Muscle layer of colon (tissue), 2 donors: ENCODE data around the gene PCNT.

Source experiments
- H3K27ac ChIP-seq: one replicate; pipeline ENCODE4 v1.7.0; 2013; ENCODE audit warnings: low read depth, mild to moderate bottlenecking, low read length, moderate library complexity
- H3K27me3 ChIP-seq, 2 donors: one replicate each; pipeline ENCODE4 v1.7.0; 2013; ENCODE audit warnings: low read length in 2 of 2, mild to moderate bottlenecking in 2 of 2; ENCODE audit not compliant: insufficient read depth in 2 of 2, control insufficient read depth in 1 of 2
- H3K36me3 ChIP-seq: one replicate; pipeline ENCODE4 v1.7.0; 2013; ENCODE audit warnings: mild to moderate bottlenecking, low read length; ENCODE audit not compliant: insufficient read depth
- H3K4me1 ChIP-seq: one replicate; pipeline ENCODE4 v1.7.0; 2013; ENCODE audit warnings: mild to moderate bottlenecking, low read length; ENCODE audit not compliant: insufficient read depth
- H3K4me3 ChIP-seq, 2 donors: one replicate each; pipeline ENCODE4 v1.7.0; 2013; ENCODE audit warnings: low read length in 2 of 2, low read depth in 1 of 2, mild to moderate bottlenecking in 1 of 2, moderate library complexity in 1 of 2
- H3K9ac ChIP-seq: one replicate; pipeline ENCODE4 v1.7.0; 2013; ENCODE audit warnings: low read length
- H3K9me3 ChIP-seq: one replicate; pipeline ENCODE4 v1.7.0; 2013; ENCODE audit warnings: mild to moderate bottlenecking, low read length
- donor health status: abdominal sarcoma.
- donor health status: Adenocarcinoma of cecum.

PCNT gene

DNA sequence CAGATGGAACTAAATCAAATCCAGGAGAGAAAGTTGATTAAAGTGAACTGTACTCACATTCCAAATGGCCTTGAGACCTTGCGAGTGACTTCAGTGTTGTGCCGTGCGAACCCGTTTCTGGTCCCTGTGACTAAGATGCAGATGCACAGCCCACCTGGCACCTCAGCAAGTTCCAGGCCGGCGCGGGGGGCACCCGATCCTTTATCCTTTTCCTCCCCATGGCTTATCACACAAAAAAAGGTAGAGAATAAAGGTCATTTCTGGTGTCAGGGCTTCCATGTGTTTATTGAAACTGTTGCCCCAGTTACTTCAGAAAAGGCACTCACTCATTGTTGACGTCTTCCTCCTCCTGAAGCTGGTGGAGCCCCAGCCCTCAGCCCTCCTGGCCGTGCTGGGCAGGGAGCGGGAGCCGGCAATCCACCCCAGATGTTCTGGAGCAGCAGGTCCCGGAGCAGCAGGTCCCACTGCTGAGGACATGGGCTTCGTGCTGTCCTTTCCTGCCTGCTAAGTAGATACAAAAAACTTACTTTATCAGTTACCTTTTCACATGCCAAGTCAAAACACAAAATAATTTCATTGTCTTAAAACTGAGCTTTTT, 53.0 kb downstream of the PCNT start:
- no peak overlapping the region for H3K9ac ChIP-seq
- H3K4me3 ChIP-seq: no peak overlapping the region
- H3K36me3 ChIP-seq: no peaks in the 10 kb centered on the region
- no peak overlapping the region for H3K27ac ChIP-seq
- H3K27me3 ChIP-seq: no peaks in the 10 kb centered on the region
- no peaks in the 10 kb centered on the region for H3K9me3 ChIP-seq
- H3K4me1 ChIP-seq: no peaks in the 10 kb centered on the region

GRCh38 chr21:46377789-46378188, 53.8 kb downstream of the PCNT start:
- Histone ChIP-seq H3K4me1 (no peaks in the 10 kb centered on the region), H3K9me3 (no peaks in the 10 kb centered on the region), H3K36me3 (no peaks in the 10 kb centered on the region), H3K27me3 (no peaks in the 10 kb centered on the region), H3K9ac (no peak overlapping the region), H3K27ac (no peak overlapping the region), H3K4me3 (no peak overlapping the region)

- Histone ChIP-seq H3K36me3 (no peaks in the 10 kb centered on the region), H3K4me1 (no peaks in the 10 kb centered on the region), H3K27me3 (no peaks in the 10 kb centered on the region), H3K4me3 (no peak overlapping the region), H3K27ac (no peak overlapping the region), H3K9me3 (no peaks in the 10 kb centered on the region), H3K9ac (no peak overlapping the region)
Observed at GRCh38 chr21:46379105-46379504, 55.1 kb downstream of the PCNT start.

DNA sequence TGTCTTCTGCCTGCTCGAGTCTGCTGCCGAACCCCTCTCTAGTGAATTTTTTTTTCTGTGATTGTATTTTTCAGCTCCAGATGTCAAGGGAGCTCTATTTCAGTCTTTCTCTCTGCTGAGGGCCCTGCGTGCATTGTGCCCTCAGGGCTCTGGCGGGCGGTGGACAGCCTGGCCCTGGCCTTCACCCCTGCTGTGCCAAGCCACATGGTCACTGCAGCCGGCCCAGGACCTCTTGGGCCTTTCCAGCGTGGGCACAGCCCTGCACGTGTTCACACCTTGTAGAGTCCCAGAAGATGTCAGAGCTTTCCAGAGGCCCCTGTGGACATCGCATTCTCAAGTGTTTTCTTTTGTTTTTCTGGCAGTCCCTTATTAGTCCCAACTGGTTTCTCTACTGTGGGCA, 55.7 kb downstream of the PCNT start:
- Histone ChIP-seq H3K27ac (no peak overlapping the region), H3K9ac (no peak overlapping the region), H3K4me1 (no peaks in the 10 kb centered on the region), H3K4me3 (no peak overlapping the region), H3K36me3 (no peaks in the 10 kb centered on the region), H3K27me3 (no peaks in the 10 kb centered on the region), H3K9me3 (no peaks in the 10 kb centered on the region)

DNA sequence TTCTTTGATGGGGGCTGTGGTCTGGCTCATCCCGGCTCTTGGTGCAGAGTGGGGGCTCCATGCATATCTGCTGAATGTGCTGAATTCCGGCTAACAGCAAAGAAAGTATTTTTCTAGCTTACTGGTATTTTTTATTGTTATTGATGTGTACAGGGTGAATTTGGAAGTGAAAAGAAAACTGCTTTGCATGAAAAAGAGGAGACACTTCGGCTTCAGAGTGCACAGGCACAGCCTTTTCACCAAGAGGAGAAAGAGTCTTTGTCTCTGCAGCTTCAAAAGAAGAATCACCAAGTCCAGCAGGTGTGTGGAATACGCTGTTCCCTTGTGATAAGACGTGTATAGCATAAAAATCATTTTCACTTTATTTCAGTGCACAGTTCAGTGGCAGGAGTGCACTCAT, 57.6 kb downstream of the PCNT start:
- peaks cover 8% of the 10 kb centered on the region for H3K36me3 ChIP-seq
- H3K9ac ChIP-seq: no peak overlapping the region
- H3K9me3 ChIP-seq: no peaks in the 10 kb centered on the region
- no peak overlapping the region for H3K4me3 ChIP-seq
- no peaks in the 10 kb centered on the region for H3K4me1 ChIP-seq
- H3K27ac ChIP-seq: no peak overlapping the region
- H3K27me3 ChIP-seq: no peaks in the 10 kb centered on the region

- Histone ChIP-seq H3K27me3 (no peaks in the 10 kb centered on the region), H3K9me3 (no peaks in the 10 kb centered on the region), H3K9ac (no peak overlapping the region), H3K4me3 (no peak overlapping the region), H3K36me3 (peaks cover 15% of the 10 kb centered on the region), H3K27ac (no peak overlapping the region), H3K4me1 (no peaks in the 10 kb centered on the region)
Observed at GRCh38 chr21:46384556-46384955, 60.6 kb downstream of the PCNT start.

- no peak overlapping the region for H3K9ac ChIP-seq
- H3K9me3 ChIP-seq: no peaks in the 10 kb centered on the region
- no peaks in the 10 kb centered on the region for H3K27me3 ChIP-seq
- no peak overlapping the region for H3K4me3 ChIP-seq
- H3K27ac ChIP-seq: no peak overlapping the region
- H3K36me3 ChIP-seq: peaks cover 15% of the 10 kb centered on the region
- H3K4me1 ChIP-seq: no peaks in the 10 kb centered on the region
Observed at GRCh38 chr21:46385846-46386733, 62.1 kb downstream of the PCNT start.

DNA sequence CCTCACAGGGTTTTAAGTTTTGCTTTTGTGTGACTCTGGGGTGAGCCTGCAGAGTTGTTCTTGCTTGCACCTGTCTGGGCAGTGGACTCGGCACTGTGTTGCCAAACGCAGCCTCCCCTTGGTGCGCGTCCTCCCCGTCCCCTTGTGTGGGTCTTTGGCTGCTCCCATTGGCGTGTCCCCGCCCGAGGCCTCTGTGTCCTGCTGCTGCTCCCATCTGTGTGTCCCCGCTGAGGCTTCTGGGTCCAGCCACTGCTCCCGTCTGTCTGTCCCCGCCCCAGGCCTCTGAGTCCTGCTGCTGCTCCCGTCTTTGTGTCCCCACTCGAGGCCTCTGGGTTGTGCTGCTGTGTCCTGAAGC, 62.8 kb downstream of the PCNT start:
- Histone ChIP-seq H3K27me3 (no peaks in the 10 kb centered on the region), H3K9me3 (no peaks in the 10 kb centered on the region), H3K4me3 (no peak overlapping the region), H3K9ac (no peak overlapping the region), H3K36me3 (peaks cover 15% of the 10 kb centered on the region), H3K4me1 (no peaks in the 10 kb centered on the region), H3K27ac (no peak overlapping the region)

GRCh38 chr21:46388206-46388880, 64.4 kb downstream of the PCNT start:
- Histone ChIP-seq H3K9me3 (no peaks in the 10 kb centered on the region), H3K4me3 (no peak overlapping the region), H3K9ac (no peak overlapping the region), H3K4me1 (no peaks in the 10 kb centered on the region), H3K36me3 (peaks cover 15% of the 10 kb centered on the region), H3K27me3 (no peaks in the 10 kb centered on the region), H3K27ac (no peak overlapping the region)

GRCh38 chr21:46388896-46389295, 64.9 kb downstream of the PCNT start:
- Histone ChIP-seq H3K27ac (no peak overlapping the region), H3K36me3 (peaks cover 15% of the 10 kb centered on the region), H3K27me3 (no peaks in the 10 kb centered on the region), H3K4me1 (no peaks in the 10 kb centered on the region), H3K9me3 (no peaks in the 10 kb centered on the region), H3K9ac (no peak overlapping the region), H3K4me3 (no peak overlapping the region)

DNA sequence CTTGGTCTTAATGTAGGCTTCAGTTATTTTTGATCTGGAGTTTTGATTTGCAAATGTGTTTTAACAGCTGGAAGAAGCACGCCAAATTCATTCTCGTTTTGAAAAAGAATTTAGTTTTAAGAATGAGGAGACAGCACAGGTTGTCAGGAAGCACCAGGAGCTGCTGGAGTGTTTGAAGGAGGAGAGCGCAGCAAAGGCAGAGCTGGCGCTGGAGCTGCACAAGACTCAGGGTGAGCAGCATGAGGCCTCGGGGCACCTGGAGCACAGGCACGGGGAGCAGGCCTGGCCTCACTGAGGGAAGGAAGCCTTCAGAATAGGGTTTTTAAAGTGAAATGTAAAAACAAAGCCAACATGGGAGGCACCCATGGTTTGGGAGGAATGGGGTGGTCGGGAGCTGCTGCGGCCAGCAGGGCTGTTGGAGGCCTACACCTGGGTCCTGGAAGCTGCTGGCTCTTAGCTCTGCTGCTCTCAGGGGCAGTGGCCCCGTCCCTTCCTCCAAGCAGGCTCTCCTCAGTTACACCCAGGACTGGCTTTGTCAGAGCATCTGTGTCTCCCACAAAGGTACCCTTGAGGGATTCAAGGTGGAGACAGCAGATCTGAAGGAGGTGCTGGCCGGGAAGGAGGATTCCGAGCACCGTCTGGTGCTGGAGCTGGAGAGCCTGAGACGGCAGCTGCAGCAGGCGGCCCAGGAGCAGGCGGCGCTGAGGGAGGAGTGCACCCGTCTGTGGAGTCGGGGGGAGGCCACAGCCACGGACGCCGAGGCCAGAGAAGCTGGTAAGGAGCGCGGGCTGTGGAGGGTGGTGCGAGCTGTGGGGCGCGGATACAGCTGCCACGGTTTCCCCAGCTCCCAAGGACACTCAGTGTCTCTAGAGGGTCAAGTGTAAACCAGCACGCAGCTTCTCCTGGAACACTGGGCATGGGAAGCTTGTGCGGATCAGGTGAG, 66.9 kb downstream of the PCNT start:
- Histone ChIP-seq H3K4me3 (no peak overlapping the region), H3K27ac (no peak overlapping the region), H3K9ac (no peak overlapping the region), H3K4me1 (no peaks in the 10 kb centered on the region), H3K36me3 (peaks cover 13% of the 10 kb centered on the region), H3K27me3 (no peaks in the 10 kb centered on the region), H3K9me3 (no peaks in the 10 kb centered on the region)
